Adrenal gland (tissue), 5 donors: ENCODE measurements around the gene NRXN3.

ENCODE experiments used
- CTCF ChIP-seq, 6 experiments: fragments of 450-650 bp in 4 of 6; fragments of 200-600 bp in 2 of 6; sonication (generic) in 1 of 6; IDR thresholded peaks; 1 replicate in 5 of 6; 2 replicates in 1 of 6; pipeline versions ENCODE4 v1.5.1 to v1.8.0; 2016 to 2021; ENCODE audit warnings: antibody characterized with exemption in 6 of 6, mild to moderate bottlenecking in 2 of 6, moderate library complexity in 1 of 6
- POLR2A ChIP-seq, 2 donors: fragments of 450-650 bp; IDR thresholded peaks; one replicate each; pipeline ENCODE4 v1.6.1; 2017; ENCODE audit warnings: antibody characterized with exemption in 2 of 2, mild to moderate bottlenecking in 2 of 2, moderate library complexity in 1 of 2
- donor health status: DM: no; HTN: no; CAD: no.

DNA sequence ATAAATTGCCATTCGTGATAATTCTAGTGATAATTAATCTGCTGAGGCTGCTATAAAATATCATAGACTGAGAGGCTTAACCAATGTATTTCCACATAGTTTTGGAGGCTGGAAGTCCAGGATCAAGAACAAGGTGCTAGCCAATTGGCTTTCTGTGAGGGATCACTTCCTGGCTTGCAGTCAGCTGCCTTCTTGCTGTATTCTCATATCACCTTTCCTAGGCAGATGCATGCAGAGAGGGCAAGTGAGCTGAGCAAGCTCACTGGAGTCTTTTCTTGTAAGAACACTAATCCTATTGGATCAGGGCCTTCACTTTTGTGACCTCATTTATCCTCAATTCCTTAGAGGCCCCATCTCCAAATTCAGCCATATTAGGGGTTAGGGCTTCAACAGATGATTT lies 1400.5 kb downstream of the NRXN3 start:
- TF ChIP-seq CTCF (IDR thresholded peaks at IDR 0.05), result no peak
- no peak for TF ChIP-seq POLR2A (IDR thresholded peaks at IDR 0.05)
